Measurements from ENCODE around the gene KIAA1217. TPM values are rescaled to one million over a fixed set of nuclear protein-coding genes. Genes with fewer than 3 reads are reported as not detected.

The KIAA1217 gene
- total and polyA plus RNA-seq, 9 of the 15 experiments (the other 6 are each of a cell fraction or from before 2014, with no cell fraction given) = 0.04 TPM; not detected in 8

- no peak overlapping the region for H3K4me2 ChIP-seq (ENCODE audit: insufficient read depth, low read length)
- no peaks in the 10 kb centered on the region for H3K4me1 ChIP-seq (replicated peaks in 1 of 2; ENCODE audit: control insufficient read depth in 2 of 2, insufficient read depth in 2 of 2, low read length in 2 of 2)
- DNase-seq (ENCODE audit: extremely low read depth in 1 of 4, low spot score in 3 of 4) (no peak), ATAC-seq (no peak), FAIRE-seq (no peak)
- no peak overlapping the region for H3K4me3 ChIP-seq
- H3K27ac ChIP-seq (ENCODE audit: extremely low read depth, low read depth, low read length) = no peak overlapping the region
- H3K27me3 ChIP-seq (ENCODE audit: control insufficient read depth in 2 of 2, insufficient read depth in 2 of 2, low read length in 2 of 2) = no peaks in the 10 kb centered on the region
- WGBS (ENCODE audit: insufficient coverage, low coverage, missing lambda C conversion rate) = 0% methylated on average over 7 of the region's 7 CpGs
- H3K9ac ChIP-seq (ENCODE audit: insufficient read depth in 1 of 2, low read depth in 2 of 2, low read length in 2 of 2) = no peak overlapping the region
- no TSS peak for BruUV-seq (replicated peaks)
- intact Hi-C loops (cut with micrococcal nuclease) (no loop called here), in situ Hi-C loops (cut with MboI) (no loop called here)
- POLR2A ChIA-PET = interaction anchor here (0.6 kb wide), 1 partner anchor 188 kb away, joined by 3 read pairs; no protein-coding TSS in a partner anchor
- CTCF ChIA-PET (ENCODE audit: low intra/inter-chr PET ratio) = no interaction called here
- no peaks in the 10 kb centered on the region for H3K9me1 ChIP-seq (ENCODE audit: control insufficient read depth, insufficient read depth, low read length)
- H4K20me1 ChIP-seq (replicated peaks; ENCODE audit: control insufficient read depth, insufficient read depth, low read length) = no peaks in the 10 kb centered on the region
- H3K36me3 ChIP-seq (ENCODE audit: control insufficient read depth, insufficient read depth, low read length) = no peaks in the 10 kb centered on the region
- no peak overlapping the region for H2AFZ ChIP-seq (ENCODE audit: low read depth, low read length)
- no peaks in the 10 kb centered on the region for H3K79me2 ChIP-seq (ENCODE audit: control insufficient read depth, insufficient read depth, low read length)
- no peaks in the 10 kb centered on the region for H3K9me3 ChIP-seq (replicated peaks; ENCODE audit: control insufficient read depth, insufficient read depth, low read depth, low read length)
- TF ChIP-seq CEBPG (CRISPR knock-in tag; IDR thresholded peaks at IDR 0.05) (no peak), CEBPG (tag; conservative IDR thresholded peaks at IDR 0.05 in 1 of 2, IDR thresholded peaks at IDR 0.05 in 1 of 2) (no peak), ZNF212 (CRISPR knock-in tag; IDR thresholded peaks at IDR 0.05) (no peak), ZNF316 (IDR thresholded peaks at IDR 0.05) (no peak), ZNF766 (CRISPR knock-in tag; conservative IDR thresholded peaks at IDR 0.05) (no peak), ZNF707 (CRISPR knock-in tag; conservative IDR thresholded peaks at IDR 0.05) (no peak), NFRKB (IDR thresholded peaks at IDR 0.05; ENCODE audit: low read depth) (no peak), CUX1 (CRISPR knock-in tag; IDR thresholded peaks at IDR 0.05) (no peak), E2F5 (CRISPR knock-in tag; IDR thresholded peaks at IDR 0.05) (no peak), ZBTB2 (IDR thresholded peaks at IDR 0.05) (no peak), PHF20 (IDR thresholded peaks at IDR 0.05; ENCODE audit: partially characterized antibody) (no peak), ZFP1 (CRISPR knock-in tag; IDR thresholded peaks at IDR 0.05) (no peak), NR2C1 (IDR thresholded peaks at IDR 0.05) (no peak), NR2C1 (tag; IDR thresholded peaks at IDR 0.05) (no peak), ZNF124 (CRISPR knock-in tag; IDR thresholded peaks at IDR 0.05) (no peak), FOXK1 (CRISPR knock-in tag; IDR thresholded peaks at IDR 0.05; ENCODE audit: borderline replicate concordance) (no peak), KHSRP (IDR thresholded peaks at IDR 0.05) (no peak)
These were observed 106.3 kb downstream of the KIAA1217 start for GRCh38 chr10:24315211-24315610.
